IMR-90 (cell line): Measurements from ENCODE around the gene SPRED2. TPM values are rescaled to one million over a fixed set of nuclear protein-coding genes. Genes with fewer than 3 reads are reported as not detected.

ENCODE experiments used
- ATAC-seq: fragments of 200-7000 bp; cut with Tn5 transposase; 2 replicates; pipeline ENCODE4 v1.9.1; 2020; ENCODE audit warnings: low read depth, mild to moderate bottlenecking, moderate library complexity
- BruUV-seq: library from RNA; stranded (reverse); fragments of 400-500 nt; replicated peaks from 2 replicates; lab custom pipeline; 2021; lab: Mats Ljungman, UMichigan
- CTCF ChIA-PET: fragments of 300-600 bp; formaldehyde crosslinking; extraction: SDS; loops from one replicate; lab custom pipeline; 2021; ENCODE audit warnings: antibody characterized with exemption; lab: Yijun Ruan, JAX
- POLR2A ChIA-PET: fragments of 300-600 bp; sonication (Branson Sonifier 250); formaldehyde crosslinking; loops from one replicate; lab custom pipeline; 2022; ENCODE audit warnings: antibody characterized with exemption; ENCODE audit not compliant: unreplicated experiment; lab: Charles Lee
- DNase-seq: peaks from one replicate; pipeline ENCODE4 v3.0.0; 2013
- H2AFZ ChIP-seq: replicated peaks from 2 replicates; pipeline ENCODE3; 2013; ENCODE audit warnings: low read length, mild to moderate bottlenecking; ENCODE audit not compliant: poor library complexity
- H2AK5ac ChIP-seq: 2 replicates; pipeline ENCODE4 v1.6.1; 2013; ENCODE audit warnings: low read depth, low read length, inconsistent platforms
- H2AK9ac ChIP-seq: replicated peaks from 2 replicates; pipeline ENCODE3; 2013; ENCODE audit warnings: mild to moderate bottlenecking, low read depth, low read length, moderate library complexity; ENCODE audit not compliant: poor library complexity
- H2BK120ac ChIP-seq: 2 replicates; pipeline ENCODE4 v1.6.1; 2013; ENCODE audit warnings: low read depth, low read length, inconsistent platforms
- H2BK15ac ChIP-seq: 3 replicates; pipeline ENCODE4 v1.6.1; 2013; ENCODE audit warnings: low read depth, low read length, inconsistent platforms
- H2BK20ac ChIP-seq: 2 replicates; pipeline ENCODE4 v1.6.1; 2013; ENCODE audit warnings: low read depth, mild to moderate bottlenecking, inconsistent platforms, low read length, moderate library complexity
- H2BK5ac ChIP-seq: 2 replicates; pipeline ENCODE4 v1.6.1; 2013; ENCODE audit warnings: mild to moderate bottlenecking, low read depth, low read length, inconsistent platforms; ENCODE audit not compliant: poor library complexity, severe bottlenecking
- H3K14ac ChIP-seq: replicated peaks from 2 replicates; pipeline ENCODE4 v1.6.1; 2013; ENCODE audit warnings: low read depth, low read length, inconsistent platforms
- H3K18ac ChIP-seq: 2 replicates; pipeline ENCODE4 v1.6.1; 2013; ENCODE audit warnings: low read depth, low read length, control low read depth
- H3K23ac ChIP-seq: 2 replicates; pipeline ENCODE4 v1.6.1; 2013; ENCODE audit warnings: low read depth, low read length, inconsistent platforms
- H3K27ac ChIP-seq: 2 replicates; pipeline ENCODE4 v1.5.1; 2013; ENCODE audit warnings: mild to moderate bottlenecking, control low read depth, low read length; ENCODE audit not compliant: insufficient read depth
- H3K27me3 ChIP-seq: 2 replicates; pipeline ENCODE4 v1.6.1; 2013; ENCODE audit warnings: low read length; ENCODE audit not compliant: control insufficient read depth, insufficient read depth
- H3K36me3 ChIP-seq: 2 replicates; pipeline ENCODE4 v1.6.1; 2013; ENCODE audit warnings: low read length, mixed read lengths; ENCODE audit not compliant: control insufficient read depth, insufficient read depth
- H3K4ac ChIP-seq: 2 replicates; pipeline ENCODE4 v1.6.1; 2013; ENCODE audit warnings: low read depth, low read length, inconsistent platforms
- H3K4me1 ChIP-seq: 2 replicates; pipeline ENCODE4 v1.6.1; 2013; ENCODE audit warnings: low read length, mixed read lengths; ENCODE audit not compliant: control insufficient read depth, insufficient read depth
- H3K4me2 ChIP-seq: 2 replicates; pipeline ENCODE4 v1.6.1; 2013; ENCODE audit warnings: low read depth, mild to moderate bottlenecking, control low read depth, low read length, moderate library complexity
- H3K4me3 ChIP-seq: 2 replicates; pipeline ENCODE4 v1.5.1; 2013; ENCODE audit warnings: low read depth, mild to moderate bottlenecking, control low read depth, low read length, moderate library complexity; ENCODE audit not compliant: insufficient read depth
- H3K56ac ChIP-seq: 2 replicates; pipeline ENCODE4 v1.6.1; 2013; ENCODE audit warnings: low read length, inconsistent platforms; ENCODE audit not compliant: insufficient read depth; ENCODE audit errors: extremely low read depth
- H3K79me1 ChIP-seq, 2 experiments: 2 replicates each; pipeline ENCODE4 v1.6.1; 2013; ENCODE audit warnings: low read length in 2 of 2, inconsistent platforms in 1 of 2, low read depth in 1 of 2
- H3K9ac ChIP-seq: 2 replicates; pipeline ENCODE4 v1.6.1; 2013; ENCODE audit warnings: low read depth, low read length, control low read depth
- H3K9me1 ChIP-seq: 2 replicates; pipeline ENCODE4 v1.6.1; 2013; ENCODE audit warnings: low read length, inconsistent platforms; ENCODE audit not compliant: insufficient read depth
- H3K9me3 ChIP-seq: 2 replicates; pipeline ENCODE4 v1.6.1; 2013; ENCODE audit warnings: low read length; ENCODE audit not compliant: control insufficient read depth, insufficient read depth
- H4K20me1 ChIP-seq: 2 replicates; pipeline ENCODE4 v1.6.1; 2013; ENCODE audit warnings: low read length, inconsistent platforms; ENCODE audit not compliant: insufficient read depth
- H4K5ac ChIP-seq: 2 replicates; pipeline ENCODE4 v1.6.1; 2013; ENCODE audit warnings: mild to moderate bottlenecking, low read depth, low read length, control low read depth
- H4K8ac ChIP-seq, 2 experiments: 2 replicates each; pipeline ENCODE4 v1.6.1; 2013; ENCODE audit warnings: low read depth in 2 of 2, low read length in 2 of 2, control low read depth in 1 of 2, inconsistent platforms in 1 of 2
- H4K91ac ChIP-seq: 2 replicates; pipeline ENCODE4 v1.6.1; 2013; ENCODE audit warnings: low read depth, low read length, inconsistent platforms; ENCODE audit not compliant: insufficient read depth
- BHLHE40 ChIP-seq: fragments of 150-350 bp; IDR thresholded peaks from 2 replicates; pipeline ENCODE4 v1.6.1; 2016; ENCODE audit warnings: mild to moderate bottlenecking, low read depth, low read length
- CEBPB ChIP-seq: IDR thresholded peaks from 2 replicates; pipeline ENCODE4 v1.6.1; 2012; ENCODE audit warnings: low read depth, low read length, improper control_type of control experiment
- CHD1 ChIP-seq: IDR thresholded peaks from 2 replicates; pipeline ENCODE4 v1.6.1; 2012; ENCODE audit warnings: low read depth, low read length, improper control_type of control experiment
- FOS ChIP-seq: fragments of 150-350 bp; IDR thresholded peaks from 2 replicates; pipeline ENCODE4 v1.6.1; 2016; ENCODE audit warnings: low read depth, low read length
- MAFK ChIP-seq: IDR thresholded peaks from 2 replicates; pipeline ENCODE4 v1.6.1; 2012; ENCODE audit warnings: low read depth, low read length, improper control_type of control experiment
- MAZ ChIP-seq: IDR thresholded peaks from 2 replicates; pipeline ENCODE4 v1.6.1; 2012; ENCODE audit warnings: low read depth, mild to moderate bottlenecking, low read length, improper control_type of control experiment, moderate library complexity, borderline replicate concordance
- MXI1 ChIP-seq: IDR thresholded peaks from 2 replicates; pipeline ENCODE4 v1.6.1; 2012; ENCODE audit warnings: low read depth, mild to moderate bottlenecking, low read length, moderate library complexity, borderline replicate concordance
- NFE2L2 ChIP-seq: fragments of 150-350 bp; IDR thresholded peaks from 2 replicates; pipeline ENCODE4 v1.6.1; 2016; ENCODE audit warnings: low read depth, mild to moderate bottlenecking, low read length
- POLR2A ChIP-seq: IDR thresholded peaks from 2 replicates; pipeline ENCODE4 v1.6.1; 2012; ENCODE audit warnings: mild to moderate bottlenecking, low read depth, low read length
- RAD21 ChIP-seq: IDR thresholded peaks from 2 replicates; pipeline ENCODE4 v1.6.1; 2012; ENCODE audit warnings: low read length, improper control_type of control experiment
- RCOR1 ChIP-seq: IDR thresholded peaks from 2 replicates; pipeline ENCODE4 v1.6.1; 2012; ENCODE audit warnings: mild to moderate bottlenecking, low read length, improper control_type of control experiment; ENCODE audit not compliant: insufficient replicate concordance
- RFX5 ChIP-seq: IDR thresholded peaks from 2 replicates; pipeline ENCODE4 v1.8.0; 2012; ENCODE audit warnings: low read depth, mild to moderate bottlenecking, low read length, moderate library complexity
- SMC3 ChIP-seq: fragments of 150-350 bp; IDR thresholded peaks from 2 replicates; pipeline ENCODE4 v1.6.1; 2016; ENCODE audit warnings: low read depth, mild to moderate bottlenecking, antibody characterized with exemption, low read length, moderate library complexity
- USF2 ChIP-seq: fragments of 150-350 bp; IDR thresholded peaks from 2 replicates; pipeline ENCODE4 v1.6.1; 2017; ENCODE audit warnings: mild to moderate bottlenecking, antibody characterized with exemption, low read length, low read depth
- WGBS, 2 experiments: methylation state at CpG; one replicate each; pipeline versions ENCODE4 v1.1.5 to v1.1.7; 2013; ENCODE audit warnings: missing lambda C conversion rate in 2 of 2; ENCODE audit not compliant: insufficient read length in 1 of 2; ENCODE audit errors: extremely low coverage in 2 of 2; 5-methylcytosine and 5-hydroxymethylcytosine counted together
- dilution Hi-C: fragments of 300-500 bp; cut with HindIII; formaldehyde crosslinking; loops from one replicate; pipeline ENCODE4 v1.14.3; 2018; ENCODE audit warnings: low sequenced_read_pairs; ENCODE audit not compliant: unreplicated experiment
- in situ Hi-C: fragments of 300-500 bp; cut with MboI; formaldehyde crosslinking; loops from 3 replicates; pipeline ENCODE4 v1.14.3; 2019; ENCODE audit warnings: low sequenced_read_pairs, inconsistent platforms, mixed read lengths
- intact Hi-C: fragments of 100-400 bp; cut with micrococcal nuclease; formaldehyde crosslinking; loops from 2 replicates; pipeline ENCODE4 v1.10.0; 2022
- polyA plus RNA-seq, 3 experiments: library from polyadenylated mRNA; depleted of rRNA; stranded (reverse); fragments of >200 nt; gene quantifications; 2 replicates each; pipeline ENCODE4 v1.2.3, GENCODE V29; 2012; ENCODE audit warnings: low replicate concordance in 1 of 3
- total RNA-seq: library from RNA; depleted of rRNA; stranded (reverse); fragments of >200 nt; gene quantifications from 2 replicates; pipeline ENCODE4 v1.2.3, GENCODE V29; 2012
- TF ChIP-seq, protein P1 (sequence below): conservative IDR thresholded peaks from 2 replicates; pipeline ENCODE4 v1.5.1; 2012; ENCODE audit warnings: mild to moderate bottlenecking, low read depth, low read length, improper control_type of control experiment
- TF ChIP-seq, protein P2 (sequence below): fragments of 150-350 bp; IDR thresholded peaks from 2 replicates; pipeline ENCODE4 v1.6.1; 2016; ENCODE audit warnings: low read depth, mild to moderate bottlenecking, low read length, moderate library complexity, borderline replicate concordance

The SPRED2 gene
- total and polyA plus RNA-seq, 2 of the 4 experiments (the other 2 are of a cell fraction), result 4.8 to 18.7 TPM

DNA sequence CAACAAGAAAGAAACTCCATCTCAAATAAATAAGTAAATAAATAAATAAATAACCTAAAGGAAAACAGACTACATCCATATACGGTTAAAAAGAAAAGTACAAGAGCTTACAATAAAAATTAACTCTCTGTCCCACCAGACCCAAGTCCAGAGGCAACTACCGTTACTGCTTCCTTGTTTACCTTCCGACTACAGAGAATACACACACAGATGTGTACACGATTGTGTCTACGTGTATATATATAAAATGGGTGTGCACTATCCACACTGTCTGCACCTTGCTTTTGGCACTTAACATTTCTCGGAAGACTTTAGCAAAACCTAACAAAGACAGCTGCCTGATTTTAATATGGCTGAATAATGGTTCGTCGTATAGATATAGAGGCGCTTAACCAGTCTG lies 134.9 kb downstream of the SPRED2 start:
- H3K4ac ChIP-seq, result no peak overlapping the region
- POLR2A ChIA-PET, result no interaction called here
- H2BK120ac ChIP-seq, result no peak overlapping the region
- peaks cover 0 to 9% of the 10 kb centered on the region in 2 experiments; a peak in 1 of 4 replicates for H3K79me1 ChIP-seq
- peaks cover 3% of the 10 kb centered on the region; the same call in 1 of the 2 replicates for H3K27me3 ChIP-seq
- no peak overlapping the region for H3K4me2 ChIP-seq
- H2AFZ ChIP-seq, result no peak overlapping the region
- H4K5ac ChIP-seq, result no peak overlapping the region
- TF ChIP-seq RFX5 (no peak), RAD21 (no peak), CHD1 (no peak), MAZ (no peak), RCOR1 (no peak), NFE2L2 (no peak), USF2 (no peak), POLR2A (no peak), SMC3 (no peak), FOS (no peak), CEBPB (no peak), MAFK (no peak), MXI1 (no peak), BHLHE40 (no peak)
- TF ChIP-seq, protein P1, sequence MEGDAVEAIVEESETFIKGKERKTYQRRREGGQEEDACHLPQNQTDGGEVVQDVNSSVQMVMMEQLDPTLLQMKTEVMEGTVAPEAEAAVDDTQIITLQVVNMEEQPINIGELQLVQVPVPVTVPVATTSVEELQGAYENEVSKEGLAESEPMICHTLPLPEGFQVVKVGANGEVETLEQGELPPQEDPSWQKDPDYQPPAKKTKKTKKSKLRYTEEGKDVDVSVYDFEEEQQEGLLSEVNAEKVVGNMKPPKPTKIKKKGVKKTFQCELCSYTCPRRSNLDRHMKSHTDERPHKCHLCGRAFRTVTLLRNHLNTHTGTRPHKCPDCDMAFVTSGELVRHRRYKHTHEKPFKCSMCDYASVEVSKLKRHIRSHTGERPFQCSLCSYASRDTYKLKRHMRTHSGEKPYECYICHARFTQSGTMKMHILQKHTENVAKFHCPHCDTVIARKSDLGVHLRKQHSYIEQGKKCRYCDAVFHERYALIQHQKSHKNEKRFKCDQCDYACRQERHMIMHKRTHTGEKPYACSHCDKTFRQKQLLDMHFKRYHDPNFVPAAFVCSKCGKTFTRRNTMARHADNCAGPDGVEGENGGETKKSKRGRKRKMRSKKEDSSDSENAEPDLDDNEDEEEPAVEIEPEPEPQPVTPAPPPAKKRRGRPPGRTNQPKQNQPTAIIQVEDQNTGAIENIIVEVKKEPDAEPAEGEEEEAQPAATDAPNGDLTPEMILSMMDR, result no peak
- TF ChIP-seq, protein P2, sequence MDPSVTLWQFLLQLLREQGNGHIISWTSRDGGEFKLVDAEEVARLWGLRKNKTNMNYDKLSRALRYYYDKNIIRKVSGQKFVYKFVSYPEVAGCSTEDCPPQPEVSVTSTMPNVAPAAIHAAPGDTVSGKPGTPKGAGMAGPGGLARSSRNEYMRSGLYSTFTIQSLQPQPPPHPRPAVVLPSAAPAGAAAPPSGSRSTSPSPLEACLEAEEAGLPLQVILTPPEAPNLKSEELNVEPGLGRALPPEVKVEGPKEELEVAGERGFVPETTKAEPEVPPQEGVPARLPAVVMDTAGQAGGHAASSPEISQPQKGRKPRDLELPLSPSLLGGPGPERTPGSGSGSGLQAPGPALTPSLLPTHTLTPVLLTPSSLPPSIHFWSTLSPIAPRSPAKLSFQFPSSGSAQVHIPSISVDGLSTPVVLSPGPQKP, result no peak
- H3K18ac ChIP-seq, result no peak overlapping the region
- H3K14ac ChIP-seq, result no peak overlapping the region
- ATAC-seq (no peak), DNase-seq (no peak)
- peaks cover 27% of the 10 kb centered on the region for H3K9me1 ChIP-seq
- no peaks in the 10 kb centered on the region for H3K36me3 ChIP-seq
- peaks cover 18% of the 10 kb centered on the region for H4K20me1 ChIP-seq
- no peak overlapping the region for H4K8ac ChIP-seq
- no peak overlapping the region for H2AK9ac ChIP-seq
- H3K4me3 ChIP-seq, result no peak overlapping the region
- CTCF ChIA-PET, result interaction anchor here (1.0 kb wide), 1 partner anchor 19 kb away, joined by 4 read pairs; no protein-coding TSS in a partner anchor
- H2BK15ac ChIP-seq, result no peak overlapping the region
- WGBS, 2 experiments, result 88% methylated on average over 4 of the region's 9 CpGs; no CpG with 5 or more reads in 1 of the 2 experiments
- H2BK20ac ChIP-seq, result no peak overlapping the region
- dilution Hi-C loops, result no loop called here
- no peak overlapping the region for H2AK5ac ChIP-seq
- H3K56ac ChIP-seq, result no peak overlapping the region
- peaks cover 23% of the 10 kb centered on the region for H3K4me1 ChIP-seq
- H2BK5ac ChIP-seq, result no peak overlapping the region
- no peak overlapping the region for H3K9ac ChIP-seq
- no peak overlapping the region for H4K91ac ChIP-seq
- in situ Hi-C loops, result no loop called here
- intact Hi-C loops, result no loop called here
- no TSS peak for BruUV-seq
- H3K23ac ChIP-seq, result no peak overlapping the region
- H3K9me3 ChIP-seq, result no peaks in the 10 kb centered on the region
- no peak overlapping the region for H3K27ac ChIP-seq
